DOHH2 (cell line): ENCODE data around the gene RPE65.

Source experiments
- H3F3A ChIP-seq: fragments of 200-600 bp; sonication (generic), shearing (Covaris generic); 2 replicates; pipeline ENCODE4 v1.6.0; 2016; ENCODE audit warnings: antibody characterized with exemption, mild to moderate bottlenecking; ENCODE audit not compliant: control insufficient read depth, insufficient read depth
- H3K27ac ChIP-seq: fragments of 200-600 bp; sonication (generic); 2 replicates; pipeline ENCODE4 v1.5.1; 2014; ENCODE audit warnings: low read depth, mild to moderate bottlenecking, low read length, moderate library complexity
- H3K27me3 ChIP-seq: fragments of 200-600 bp; sonication (generic); 2 replicates; pipeline ENCODE4 v1.6.1; 2014; ENCODE audit warnings: mild to moderate bottlenecking, low read length, mixed read lengths; ENCODE audit not compliant: control insufficient read depth
- H3K36me3 ChIP-seq: fragments of 200-600 bp; sonication (generic); 2 replicates; pipeline ENCODE4 v1.6.1; 2014; ENCODE audit warnings: mild to moderate bottlenecking, low read length, moderate library complexity, mixed read lengths; ENCODE audit not compliant: control insufficient read depth
- H3K4me1 ChIP-seq: fragments of 200-600 bp; sonication (generic); 2 replicates; pipeline ENCODE4 v1.6.1; 2014; ENCODE audit warnings: mild to moderate bottlenecking, low read length, mixed read lengths; ENCODE audit not compliant: control insufficient read depth
- H3K4me2 ChIP-seq: fragments of 200-600 bp; sonication (generic); 2 replicates; pipeline ENCODE4 v1.6.0; 2014; ENCODE audit warnings: mild to moderate bottlenecking, low read length, moderate library complexity
- H3K4me3 ChIP-seq: fragments of 200-600 bp; sonication (generic); 2 replicates; pipeline ENCODE4 v1.5.1; 2014; ENCODE audit warnings: mild to moderate bottlenecking, low read length, mixed read lengths
- H3K79me2 ChIP-seq: fragments of 200-600 bp; sonication (generic); 2 replicates; pipeline ENCODE4 v1.6.1; 2014; ENCODE audit warnings: mild to moderate bottlenecking, low read length, mixed read lengths; ENCODE audit not compliant: control insufficient read depth
- H3K9me2 ChIP-seq: fragments of 200-600 bp; sonication (generic); replicated peaks from 2 replicates; pipeline ENCODE4 v1.6.1; 2014; ENCODE audit warnings: mild to moderate bottlenecking, low read length, mixed read lengths; ENCODE audit not compliant: control insufficient read depth
- H3K9me3 ChIP-seq: fragments of 200-600 bp; sonication (generic); 2 replicates; pipeline ENCODE4 v1.6.1; 2014; ENCODE audit warnings: antibody characterized with exemption, low read length, mixed read lengths; ENCODE audit not compliant: control insufficient read depth, insufficient read depth
- H4K20me1 ChIP-seq: fragments of 200-600 bp; sonication (generic); 2 replicates; pipeline ENCODE4 v1.6.0; 2014; ENCODE audit warnings: low read depth, mild to moderate bottlenecking, antibody characterized with exemption, low read length, moderate library complexity; ENCODE audit not compliant: control insufficient read depth, insufficient read depth
- CTCF ChIP-seq: fragments of 200-600 bp; sonication (generic); IDR thresholded peaks from one replicate; pipeline ENCODE4 v1.5.1; 2014; ENCODE audit warnings: antibody characterized with exemption, mild to moderate bottlenecking, low read depth, low read length; ENCODE audit not compliant: poor library complexity, severe bottlenecking
- EZH2phosphoT487 ChIP-seq: fragments of 200-600 bp; sonication (generic); IDR thresholded peaks from 2 replicates; pipeline ENCODE4 v1.6.1; 2017; ENCODE audit warnings: borderline replicate concordance, mild to moderate bottlenecking, antibody characterized with exemption, low read length, moderate library complexity, mixed read lengths

RPE65 gene

GRCh38 chr1:68473060-68473459 is 23.3 kb upstream of the RPE65 start:
- Histone ChIP-seq H3K4me1 (peaks cover 7% of the 10 kb centered on the region), H3K36me3 (peaks cover 37% of the 10 kb centered on the region), H3K4me3 (no peak overlapping the region), H3F3A (peaks cover 27% of the 10 kb centered on the region), H3K79me2 (no peaks in the 10 kb centered on the region), H4K20me1 (no peaks in the 10 kb centered on the region), H3K4me2 (no peak overlapping the region), H3K27ac (no peak overlapping the region), H3K9me2 (no peaks in the 10 kb centered on the region), H3K27me3 (no peaks in the 10 kb centered on the region), H3K9me3 (no peaks in the 10 kb centered on the region)
- TF ChIP-seq CTCF (no peak), EZH2phosphoT487 (no peak)

GRCh38 chr1:68470388-68470970 is 20.7 kb upstream of the RPE65 start:
- Histone ChIP-seq H3K27ac (no peak overlapping the region), H3F3A (peaks cover 23% of the 10 kb centered on the region), H3K79me2 (no peaks in the 10 kb centered on the region), H3K36me3 (peaks cover 15% of the 10 kb centered on the region), H3K4me3 (no peak overlapping the region), H3K4me1 (peaks cover 7% of the 10 kb centered on the region), H3K4me2 (no peak overlapping the region), H4K20me1 (no peaks in the 10 kb centered on the region), H3K9me2 (no peaks in the 10 kb centered on the region), H3K9me3 (no peaks in the 10 kb centered on the region), H3K27me3 (no peaks in the 10 kb centered on the region)
- TF ChIP-seq CTCF (peak; percentile 79), EZH2phosphoT487 (no peak)

- H3K36me3 ChIP-seq, result no peaks in the 10 kb centered on the region
Observed at GRCh38 chr1:68464891-68465290, 15.1 kb upstream of the RPE65 start.

More at GRCh38 chr1:68464891-68465290, 15.1 kb upstream of the RPE65 start:
- Histone ChIP-seq H3F3A (no peaks in the 10 kb centered on the region), H3K27me3 (no peaks in the 10 kb centered on the region), H3K9me3 (no peaks in the 10 kb centered on the region), H3K4me1 (no peaks in the 10 kb centered on the region), H3K4me2 (no peak overlapping the region), H3K9me2 (no peaks in the 10 kb centered on the region), H3K4me3 (no peak overlapping the region), H3K79me2 (no peaks in the 10 kb centered on the region), H3K27ac (no peak overlapping the region), H4K20me1 (no peaks in the 10 kb centered on the region)
- no peak for TF ChIP-seq EZH2phosphoT487
- no peak for TF ChIP-seq CTCF
